Cardiac muscle cell (in vitro differentiated cells and primary cell): ENCODE measurements around the gene MARVELD2. TPM values are rescaled to one million over a fixed set of nuclear protein-coding genes. Genes with fewer than 3 reads are reported as not detected.
A peak's percentile ranks its signal among the peaks of the same experiment; 100 is the strongest.
"Not testable (repeated sequence)": the region's sequence is repeated elsewhere in the genome, so short reads cannot be mapped to it uniquely, and the experiment has no call there.

Source experiments
- DNase-seq, 2 donors: peaks; one replicate each; pipeline versions ENCODE4 v3.0.0 to v3.0.0-alpha.2; 2010 to 2017; ENCODE audit warnings: low read depth in 1 of 2, low spot score in 1 of 2
- H3K27ac ChIP-seq: fragments of 200-600 bp; sonication (generic); 2 replicates; pipeline ENCODE4 v1.5.1; 2016
- H3K27me3 ChIP-seq: fragments of 200-600 bp; sonication (generic); 2 replicates; pipeline ENCODE4 v1.6.0; 2016; ENCODE audit warnings: control low read depth
- H3K36me3 ChIP-seq: fragments of 200-600 bp; sonication (generic); 2 replicates; pipeline ENCODE4 v1.5.1; 2016; ENCODE audit warnings: control low read depth
- H3K4me1 ChIP-seq: fragments of 200-600 bp; sonication (generic); 2 replicates; pipeline ENCODE4 v1.8.1; 2017; ENCODE audit warnings: low read depth, mild to moderate bottlenecking, mixed run types
- H3K4me3 ChIP-seq: fragments of 200-600 bp; sonication (generic); 2 replicates; pipeline ENCODE4 v1.5.1; 2016; ENCODE audit warnings: mild to moderate bottlenecking
- H3K9me3 ChIP-seq: fragments of 200-600 bp; sonication (generic); 2 replicates; pipeline ENCODE4 v1.5.1; 2017; ENCODE audit warnings: low read depth, mild to moderate bottlenecking, control low read depth
- CTCF ChIP-seq: IDR thresholded peaks from 2 replicates; pipeline ENCODE4 v1.5.1; 2012; ENCODE audit warnings: low read depth, mild to moderate bottlenecking, low read length
- polyA plus RNA-seq: library from polyadenylated mRNA; unstranded; fragments of >200 nt; fragmentation: Nextera tagmentation; extraction: Ambion mirVana; gene quantifications from 2 replicates; pipeline ENCODE4 v1.2.1, GENCODE V29; 2016
- total RNA-seq: library from RNA; depleted of rRNA; stranded (reverse); fragments of >200 nt; gene quantifications from 2 replicates; pipeline ENCODE4 v1.2.3, GENCODE V29; 2016

Gene MARVELD2
- total and polyA plus RNA-seq, 2 experiments from 2014 or later = 4.9 TPM

- Histone ChIP-seq H3K36me3 (no peaks in the 10 kb centered on the region), H3K27me3 (no peaks in the 10 kb centered on the region), H3K4me1 (no peaks in the 10 kb centered on the region), H3K9me3 (no peaks in the 10 kb centered on the region), H3K4me3 (no peak overlapping the region), H3K27ac (no peak overlapping the region)
- no peak for TF ChIP-seq CTCF
- peak in 1 of 2 donors; percentile 12 for DNase-seq
These were observed 62.3 kb downstream of the MARVELD2 start for GRCh38 chr5:69477170-69477569.

GRCh38 chr5:69478296-69478695, 63.4 kb downstream of the MARVELD2 start:
- not testable (repeated sequence) for H3K4me1 ChIP-seq, H3K36me3 ChIP-seq, H3K27ac ChIP-seq, H3K9me3 ChIP-seq, H3K4me3 ChIP-seq, DNase-seq, H3K27me3 ChIP-seq

- no peaks in the 10 kb centered on the region for H3K9me3 ChIP-seq
- H3K36me3 ChIP-seq = no peaks in the 10 kb centered on the region
- no peak for TF ChIP-seq CTCF
- H3K4me1 ChIP-seq = no peaks in the 10 kb centered on the region
- no peak overlapping the region for H3K4me3 ChIP-seq
- peak in 1 of 2 donors; percentile 91 for DNase-seq
- H3K27ac ChIP-seq = no peak overlapping the region
- H3K27me3 ChIP-seq = peaks cover 37% of the 10 kb centered on the region
These were observed 70.0 kb downstream of the MARVELD2 start for GRCh38 chr5:69484891-69485290.

- no peak for TF ChIP-seq CTCF
- H3K9me3 ChIP-seq = no peaks in the 10 kb centered on the region
- no peaks in the 10 kb centered on the region for H3K36me3 ChIP-seq
- H3K27me3 ChIP-seq = peaks cover 42% of the 10 kb centered on the region
- H3K27ac ChIP-seq = no peak overlapping the region
- H3K4me1 ChIP-seq = no peaks in the 10 kb centered on the region
- no peak for DNase-seq
- H3K4me3 ChIP-seq = no peak overlapping the region
These were observed 70.6 kb downstream of the MARVELD2 start for GRCh38 chr5:69485471-69485870.

GRCh38 chr5:69489246-69489645, 74.3 kb downstream of the MARVELD2 start:
- Histone ChIP-seq H3K4me3 (no peak overlapping the region), H3K27ac (no peak overlapping the region), H3K27me3 (peaks cover 80% of the 10 kb centered on the region), H3K9me3 (no peaks in the 10 kb centered on the region), H3K36me3 (no peaks in the 10 kb centered on the region), H3K4me1 (no peaks in the 10 kb centered on the region)
- no peak for TF ChIP-seq CTCF
- DNase-seq = no peak

GRCh38 chr5:69491027-69491426, 76.1 kb downstream of the MARVELD2 start:
- no peak overlapping the region for H3K27ac ChIP-seq
- no peaks in the 10 kb centered on the region for H3K9me3 ChIP-seq
- peaks cover 86% of the 10 kb centered on the region for H3K27me3 ChIP-seq
- H3K4me3 ChIP-seq = no peak overlapping the region
- H3K36me3 ChIP-seq = no peaks in the 10 kb centered on the region
- TF ChIP-seq CTCF = no peak
- DNase-seq = no peak
- no peaks in the 10 kb centered on the region for H3K4me1 ChIP-seq
